Hematopoietic multipotent progenitor cell treated with erythropoietin and hydrocortisone succinate and interleukin-3 and kit ligand, for 8 days (in vitro differentiated cells): ENCODE measurements around the gene FUT8.

Experiments
- DNase-seq: peaks from one replicate; pipeline ENCODE4 v3.0.0-alpha.2; 2015

Gene FUT8

GRCh38 chr14:65560340-65561027 lies 148.0 kb downstream of the FUT8 start:
- DNase-seq, result no peak

- no peak for DNase-seq
These were observed 151.8 kb downstream of the FUT8 start for GRCh38 chr14:65564370-65564769.

GRCh38 chr14:65565948-65566347 lies 153.4 kb downstream of the FUT8 start:
- no peak for DNase-seq

GRCh38 chr14:65566820-65567522 lies 154.4 kb downstream of the FUT8 start:
- DNase-seq, result no peak

GRCh38 chr14:65574611-65575010 lies 162.1 kb downstream of the FUT8 start:
- no peak for DNase-seq

- DNase-seq, result no peak
These were observed 162.9 kb downstream of the FUT8 start for GRCh38 chr14:65575389-65575788.

GRCh38 chr14:65580973-65581372 lies 168.4 kb downstream of the FUT8 start:
- no peak for DNase-seq

GRCh38 chr14:65581378-65581777 lies 168.8 kb downstream of the FUT8 start:
- DNase-seq, result no peak

- DNase-seq, result no peak
These were observed 169.3 kb downstream of the FUT8 start for GRCh38 chr14:65581799-65582198.

- no peak for DNase-seq
These were observed 172.7 kb downstream of the FUT8 start for GRCh38 chr14:65585216-65585615.

GRCh38 chr14:65588426-65589140 lies 176.1 kb downstream of the FUT8 start:
- no peak for DNase-seq

GRCh38 chr14:65594153-65594881 lies 181.8 kb downstream of the FUT8 start:
- no peak for DNase-seq

- no peak for DNase-seq
These were observed 182.3 kb downstream of the FUT8 start for GRCh38 chr14:65594882-65595237.

- DNase-seq, result no peak
These were observed 186.8 kb downstream of the FUT8 start for GRCh38 chr14:65599375-65599774.

- DNase-seq, result no peak
These were observed 188.2 kb downstream of the FUT8 start for GRCh38 chr14:65600742-65601141.

GRCh38 chr14:65604535-65604934 lies 192.0 kb downstream of the FUT8 start:
- DNase-seq, result no peak

- DNase-seq, result peak; percentile 46
These were observed 192.4 kb downstream of the FUT8 start for GRCh38 chr14:65604936-65605335.

- DNase-seq, result peak; percentile 13
These were observed 193.9 kb downstream of the FUT8 start for GRCh38 chr14:65606460-65606859.

GRCh38 chr14:65613131-65613650 lies 200.7 kb downstream of the FUT8 start:
- no peak for DNase-seq

- no peak for DNase-seq
These were observed 206.5 kb downstream of the FUT8 start for GRCh38 chr14:65618996-65619395.

- DNase-seq, result no peak
These were observed 207.7 kb downstream of the FUT8 start for GRCh38 chr14:65620195-65620594.

GRCh38 chr14:65622703-65623102 lies 210.2 kb downstream of the FUT8 start:
- no peak for DNase-seq

GRCh38 chr14:65623759-65624158 lies 211.2 kb downstream of the FUT8 start:
- DNase-seq, result no peak
